Activated CD4-positive, CD25-positive, alpha-beta regulatory T cell treated with anti-CD3 and anti-CD28 coated beads, Interleukin-2, amount 50 U/mL, for 24 hours (primary cell): ENCODE results near the gene HOXA1.

Experiments used
- ATAC-seq, 2 donors: fragments of 150-1000 bp; cut with Tn5 transposase; one replicate each; pipeline ENCODE4 v1.10.0; 2021; ENCODE audit warnings: mild to moderate bottlenecking in 1 of 2, moderate library complexity in 1 of 2

The HOXA1 gene

DNA sequence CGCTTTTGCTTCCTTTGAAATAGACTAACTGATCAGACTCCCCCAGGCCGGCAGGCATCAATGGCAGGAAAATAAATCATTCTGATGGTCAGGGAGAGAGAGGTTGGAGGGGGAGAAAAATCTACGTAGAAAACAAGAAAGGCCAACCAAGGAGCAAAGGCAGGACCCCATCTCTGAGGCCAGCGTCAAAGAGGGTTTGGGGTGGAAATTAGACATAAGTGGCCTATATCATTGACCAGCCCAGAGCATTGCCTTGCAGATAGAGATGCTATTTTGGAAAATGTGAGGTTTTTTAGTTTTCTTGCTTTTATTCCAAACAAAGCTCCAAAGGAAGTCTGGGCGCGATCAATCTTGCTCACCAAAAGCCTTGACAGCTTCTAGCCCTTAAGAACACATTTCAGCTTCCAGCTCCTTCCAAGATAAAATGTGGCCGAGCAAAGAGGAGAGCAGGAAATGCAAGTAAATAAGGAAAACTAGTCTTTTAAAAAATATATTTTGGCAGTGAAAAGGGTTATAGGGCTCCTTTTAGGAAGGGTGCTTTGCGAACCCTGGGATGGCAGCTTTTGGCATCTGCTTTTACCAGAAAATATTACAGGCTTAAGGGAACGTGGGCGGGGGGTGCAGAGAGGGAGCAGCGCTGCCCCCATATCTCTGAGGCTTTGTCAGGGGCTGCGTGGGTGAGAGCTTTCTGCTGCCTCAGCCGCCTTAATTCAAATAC, 8.7 kb upstream of the HOXA1 start:
- no peak for ATAC-seq

DNA sequence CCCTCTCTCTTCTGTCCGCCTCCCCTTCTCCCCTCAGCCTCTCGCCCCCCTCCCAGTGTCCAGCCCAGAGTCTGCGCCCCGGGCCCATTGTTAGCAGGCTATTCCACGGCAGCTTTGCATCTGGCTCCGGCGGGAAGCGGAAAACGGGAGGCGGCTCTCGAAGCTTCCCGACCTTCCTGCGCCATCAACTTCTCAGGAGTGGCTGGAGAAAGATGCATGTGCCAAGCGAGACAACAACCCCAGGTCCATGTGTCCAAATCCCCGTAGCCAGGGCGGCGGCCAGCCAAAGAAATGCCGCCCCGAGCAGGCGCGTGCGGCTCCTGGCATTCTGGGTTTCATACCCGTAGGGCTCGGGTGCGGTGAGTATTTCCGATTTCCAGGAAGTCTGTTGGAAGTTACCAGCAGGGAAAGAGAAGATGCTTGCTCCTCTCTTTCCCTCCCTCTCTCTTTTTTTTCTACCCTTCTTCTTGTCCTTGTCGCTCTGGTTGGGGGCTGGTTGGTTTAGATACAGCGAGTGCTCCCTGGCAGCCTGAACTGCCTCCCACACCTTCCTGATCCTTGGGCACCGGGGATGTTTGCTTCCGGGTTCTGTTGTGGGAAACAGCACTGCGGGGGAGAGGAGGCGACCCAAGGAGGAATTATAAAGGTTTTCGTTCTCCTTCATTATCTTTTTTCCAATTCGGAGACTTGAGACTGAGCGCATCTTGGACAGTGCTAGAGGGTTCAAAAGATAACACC, 7.9 kb upstream of the HOXA1 start:
- no peak for ATAC-seq

DNA sequence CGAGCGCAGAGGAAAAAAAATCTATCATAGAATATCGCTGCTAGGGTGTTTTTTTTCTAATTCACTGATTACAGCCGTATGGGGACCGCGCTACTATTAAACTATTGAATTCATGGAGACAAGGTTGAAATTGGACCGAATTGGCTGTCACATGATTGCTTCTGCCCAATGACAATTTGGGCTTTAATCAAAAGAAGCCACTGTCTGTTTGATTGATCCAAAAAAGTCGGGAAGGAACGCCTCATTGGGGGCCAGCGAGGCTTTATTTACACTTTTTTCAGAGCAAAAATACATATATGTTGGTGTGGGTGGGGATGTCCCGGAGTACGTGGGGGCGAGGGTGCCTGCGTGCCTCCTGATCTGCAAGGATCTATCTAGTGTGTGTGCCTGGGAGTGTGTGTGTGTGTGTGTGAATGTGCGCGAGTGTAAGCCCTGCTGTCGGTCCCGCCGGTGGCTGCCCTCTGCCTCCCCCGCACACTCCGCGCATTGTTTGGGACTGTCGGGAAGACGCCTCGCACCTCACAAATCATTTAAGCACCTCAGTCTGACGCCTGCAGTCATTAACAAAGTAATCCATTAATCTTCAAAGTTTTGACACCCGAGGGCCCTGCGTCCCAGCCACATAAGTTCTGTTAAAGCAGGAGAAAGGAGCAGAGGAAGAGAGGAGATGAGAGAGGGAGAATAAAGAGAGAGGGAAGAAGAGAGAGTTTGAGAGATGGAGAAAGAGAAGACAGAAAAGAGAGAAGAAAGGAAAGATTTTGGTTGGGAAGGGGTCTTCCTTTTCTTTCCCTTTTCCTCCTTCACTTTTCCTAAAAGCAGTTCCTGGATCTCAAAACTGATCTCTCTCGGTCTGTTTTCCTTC, 7.0 kb upstream of the HOXA1 start, which contains the start of gene HOXA2:
TSS of gene HOXA2 (minus strand) at position 103 of the 862 bp plus-strand sequence. CDS start 183 bp downstream, outside the sequence.
- ATAC-seq: no peak

GRCh38 chr7:27101957-27102580, 6.3 kb upstream of the HOXA1 start:
- ATAC-seq: no peak

DNA sequence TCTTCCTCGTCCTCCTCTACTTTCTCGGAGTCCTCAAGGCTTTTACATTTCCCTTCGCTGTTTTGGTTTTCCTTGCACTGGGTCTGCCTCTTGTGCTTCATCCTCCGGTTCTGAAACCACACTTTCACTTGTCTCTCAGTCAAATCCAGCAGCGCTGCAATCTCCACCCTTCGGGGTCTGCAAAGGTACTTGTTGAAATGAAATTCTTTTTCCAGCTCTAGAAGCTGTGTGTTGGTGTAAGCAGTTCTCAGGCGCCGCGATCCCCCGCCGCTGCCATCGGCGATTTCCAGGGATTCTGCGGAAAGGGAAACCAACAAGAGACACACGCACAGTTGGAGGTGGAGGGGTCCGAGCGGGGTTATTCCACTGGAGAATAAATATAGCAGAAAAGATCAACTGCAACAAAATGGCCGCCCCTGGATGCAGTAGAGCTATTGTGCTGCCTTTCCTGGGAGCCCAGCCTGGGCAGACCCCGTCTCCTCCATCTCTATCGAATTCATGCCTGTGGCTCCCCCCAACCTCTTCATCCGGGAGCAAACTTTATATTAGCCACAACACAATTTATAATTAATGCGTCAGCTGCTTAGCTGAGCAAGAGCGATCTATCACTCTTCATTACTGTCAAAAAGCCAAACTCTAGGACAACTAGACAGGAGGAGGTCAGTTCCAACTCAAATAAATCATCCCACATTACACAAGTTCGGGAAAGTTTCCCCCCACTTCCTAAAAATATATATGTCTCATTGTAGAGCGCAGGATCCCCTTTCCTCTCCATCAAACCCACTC, 5.6 kb upstream of the HOXA1 start:
- no peak for ATAC-seq

GRCh38 chr7:27100694-27101170, 4.9 kb upstream of the HOXA1 start:
- no peak for ATAC-seq

GRCh38 chr7:27099453-27100370, 3.9 kb upstream of the HOXA1 start:
- no peak for ATAC-seq

GRCh38 chr7:27098578-27099451, 3.0 kb upstream of the HOXA1 start:
- ATAC-seq: no peak

DNA sequence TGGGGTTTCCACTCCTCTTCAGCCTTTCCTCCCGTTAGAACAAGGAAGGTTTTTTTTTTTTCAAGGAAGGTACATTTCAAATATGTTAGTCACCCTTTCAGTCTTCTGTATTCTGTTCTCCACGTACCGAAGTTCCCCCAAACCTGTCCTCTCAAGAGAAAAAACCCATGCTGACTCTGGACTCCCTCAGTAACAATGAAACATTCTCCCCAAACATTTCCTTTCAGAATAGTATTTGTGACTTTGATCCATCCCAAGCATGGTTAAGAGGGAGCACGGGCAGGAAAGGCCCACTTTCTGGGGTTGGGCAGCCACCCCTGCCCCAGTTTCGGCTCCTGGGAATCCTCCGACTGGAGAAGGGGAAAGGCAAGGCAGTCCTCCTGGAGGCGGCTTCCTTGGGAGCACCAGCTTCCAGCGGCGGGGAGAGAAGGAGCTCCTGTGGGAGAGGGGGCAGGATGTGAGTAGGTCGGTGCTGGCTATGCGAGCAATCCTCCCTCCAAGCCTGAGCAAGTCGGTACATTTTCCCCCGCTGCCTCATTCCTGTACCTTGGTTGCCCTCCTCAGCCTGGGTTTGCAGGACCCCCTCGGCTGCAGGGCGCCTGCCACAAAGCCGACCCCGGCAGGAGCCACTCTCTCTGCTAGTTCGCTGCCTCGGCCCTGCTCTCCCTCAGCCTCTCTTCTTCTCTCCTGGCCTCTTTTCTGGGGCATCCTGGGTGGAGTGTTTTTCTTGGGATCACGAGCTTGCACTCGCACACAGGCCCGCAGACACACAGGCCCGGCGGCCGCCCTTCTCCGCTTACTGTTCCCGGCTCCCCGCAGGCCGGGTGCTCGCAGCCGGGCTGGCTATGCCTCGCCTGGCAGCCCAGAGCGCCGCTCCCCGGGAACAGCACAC, 2.1 kb upstream of the HOXA1 start:
- no peak for ATAC-seq

GRCh38 chr7:27096768-27097514, 1.1 kb upstream of the HOXA1 start:
- no peak for ATAC-seq

DNA sequence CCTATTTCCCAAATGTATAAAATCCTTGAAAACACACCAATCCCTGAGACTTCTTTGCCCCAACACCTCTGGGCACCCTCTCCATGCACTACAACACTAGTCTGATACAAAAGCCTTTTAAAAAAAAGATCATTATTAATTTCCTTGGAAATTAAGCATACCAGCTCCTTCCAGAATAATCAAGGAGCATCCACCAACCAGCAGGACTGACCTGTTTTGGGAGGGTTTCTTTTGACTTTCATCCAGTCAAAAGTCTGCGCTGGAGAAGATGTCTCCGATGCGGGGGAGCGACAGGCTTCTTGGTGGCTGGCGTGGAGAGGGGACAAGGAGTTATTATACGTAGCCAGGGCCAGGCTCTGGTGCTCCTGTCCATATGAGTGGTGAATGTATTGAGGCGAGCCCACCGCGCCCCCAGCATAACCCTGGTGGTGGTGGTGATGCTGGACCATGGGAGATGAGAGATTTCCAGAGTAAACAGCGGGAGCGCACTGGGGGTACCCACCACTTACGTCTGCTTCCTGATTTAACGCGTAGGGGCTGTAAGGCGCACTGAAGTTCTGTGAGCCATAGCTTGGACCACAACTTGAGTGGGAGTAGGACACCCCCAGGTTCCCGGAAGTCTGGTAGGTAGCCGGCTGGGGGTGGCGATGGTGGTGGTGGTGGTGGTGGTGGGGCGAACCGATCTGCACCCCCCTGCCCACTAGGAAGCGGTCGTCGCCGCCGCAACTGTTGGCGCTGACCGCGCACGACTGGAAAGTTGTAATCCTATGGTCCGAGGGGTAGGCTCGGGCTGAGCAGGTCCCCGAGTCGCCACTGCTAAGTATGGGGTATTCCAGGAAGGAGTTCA, 527 bp downstream of the HOXA1 start:
- ATAC-seq: peak; percentile 2 to 15

DNA sequence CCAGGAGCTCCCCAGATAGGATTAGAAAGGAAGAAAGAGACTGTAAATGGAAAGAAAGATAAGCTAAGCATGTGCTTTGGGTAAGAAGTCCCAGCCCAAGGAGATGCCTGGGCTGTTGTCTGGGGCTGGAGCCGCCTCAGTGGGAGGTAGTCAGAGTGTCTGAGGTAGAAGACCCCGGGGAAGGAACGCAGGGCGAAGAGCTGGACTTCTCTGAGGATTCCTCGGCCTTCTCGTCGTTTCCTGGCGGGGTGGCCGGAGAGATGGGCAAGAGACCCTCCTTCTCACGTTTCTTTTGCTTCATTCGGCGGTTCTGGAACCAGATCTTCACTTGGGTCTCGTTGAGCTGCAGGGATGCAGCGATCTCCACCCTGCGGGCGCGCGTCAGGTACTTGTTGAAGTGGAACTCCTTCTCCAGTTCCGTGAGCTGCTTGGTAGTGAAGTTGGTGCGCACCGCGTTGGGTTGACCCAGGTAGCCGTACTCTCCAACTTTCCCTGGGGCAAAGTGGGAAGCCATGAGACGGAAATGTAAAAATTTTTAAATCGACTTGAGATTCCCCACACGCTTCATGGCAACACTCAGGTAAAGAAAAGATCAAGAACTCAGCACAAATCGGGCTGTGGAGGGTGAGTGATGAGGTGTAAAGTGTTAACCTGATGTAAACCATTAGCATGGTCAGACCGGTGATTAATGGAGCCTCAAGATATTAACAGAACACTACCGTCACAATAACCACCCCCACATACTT, 1.3 kb downstream of the HOXA1 start:
- ATAC-seq: no peak

DNA sequence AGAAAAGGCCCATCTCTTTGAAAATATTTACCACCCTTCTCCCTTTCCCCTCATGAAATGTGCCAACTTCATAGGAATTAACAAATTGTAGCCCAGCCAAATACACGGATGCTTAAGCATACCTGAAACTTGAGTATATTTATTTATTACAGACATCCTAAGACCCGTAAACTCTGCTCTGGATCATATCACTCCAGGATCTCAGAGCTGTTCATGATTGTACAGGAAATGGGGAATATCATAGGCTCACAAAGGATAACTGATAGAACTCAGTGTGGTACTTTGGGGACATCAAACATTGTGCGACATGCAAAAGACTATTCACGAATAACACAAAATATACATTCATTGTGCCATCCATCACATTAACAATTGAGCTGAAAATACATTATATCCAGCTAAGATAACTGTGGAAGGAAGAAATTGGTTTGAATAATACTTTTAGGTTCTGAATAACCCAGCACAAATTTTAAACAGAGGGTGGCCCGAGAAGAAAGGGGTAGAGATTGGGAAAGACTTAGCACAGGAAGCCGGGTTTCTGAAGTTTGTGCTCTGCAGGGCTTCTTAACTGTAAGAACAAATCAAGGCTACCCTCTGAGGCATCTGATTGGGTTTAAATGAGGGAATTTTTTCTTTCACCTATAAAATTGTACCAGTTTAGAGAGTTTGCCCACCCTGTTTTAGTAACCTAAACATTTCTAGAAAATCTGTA, 2.5 kb downstream of the HOXA1 start:
- ATAC-seq: no peak

DNA sequence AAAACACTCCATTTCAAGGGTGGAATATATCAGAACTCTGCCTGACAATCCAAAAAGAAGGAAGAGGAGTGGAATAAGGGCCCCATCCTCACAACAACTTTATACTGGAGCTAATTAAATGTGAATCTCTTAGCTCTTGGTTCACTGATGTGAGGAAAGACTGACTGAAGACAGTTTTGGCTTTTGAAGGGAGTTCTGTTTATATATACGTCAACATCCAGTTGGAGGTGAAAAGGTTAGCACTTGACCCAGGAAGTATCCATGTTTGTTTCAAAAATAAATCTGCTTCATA, 3.0 kb downstream of the HOXA1 start:
- no peak for ATAC-seq

GRCh38 chr7:27091941-27092818, 3.6 kb downstream of the HOXA1 start:
- ATAC-seq: no peak
